ENCODE data around the gene ANGPTL2. TPM values are rescaled to one million over a fixed set of nuclear protein-coding genes. Genes with fewer than 3 reads are reported as not detected.

The ANGPTL2 gene
- total and polyA plus RNA-seq, 12 donors, result 16.2 to 73.5 (median 42.9) TPM

- peak in 1 of 8 donors; percentile 21 for ATAC-seq
- peaks cover 7 to 71% (median 32%) of the 10 kb centered on the region in 9 donors for H3K4me1 ChIP-seq
- no peaks in the 10 kb centered on the region for H3K27me3 ChIP-seq
- H3K9me3 ChIP-seq, result no peaks in the 10 kb centered on the region
- H3K4me3 ChIP-seq, result no peak overlapping the region
- intact Hi-C loops (cut with DNase I), result loop anchor here in 1 of 10 donors (5.0 kb wide), 1 partner anchor 45 kb away; the partner anchor contains the start of gene ANGPTL2
- H3K36me3 ChIP-seq, result no peaks in the 10 kb centered on the region
- 63 to 78% methylated on average over 2 of the region's 2 CpGs for WGBS, 2 donors
- DNase-seq, result no peak
- peak overlapping the region in 5 of 10 donors; percentile 17 to 56 (median 30) for H3K27ac ChIP-seq
- TF ChIP-seq, protein P1, sequence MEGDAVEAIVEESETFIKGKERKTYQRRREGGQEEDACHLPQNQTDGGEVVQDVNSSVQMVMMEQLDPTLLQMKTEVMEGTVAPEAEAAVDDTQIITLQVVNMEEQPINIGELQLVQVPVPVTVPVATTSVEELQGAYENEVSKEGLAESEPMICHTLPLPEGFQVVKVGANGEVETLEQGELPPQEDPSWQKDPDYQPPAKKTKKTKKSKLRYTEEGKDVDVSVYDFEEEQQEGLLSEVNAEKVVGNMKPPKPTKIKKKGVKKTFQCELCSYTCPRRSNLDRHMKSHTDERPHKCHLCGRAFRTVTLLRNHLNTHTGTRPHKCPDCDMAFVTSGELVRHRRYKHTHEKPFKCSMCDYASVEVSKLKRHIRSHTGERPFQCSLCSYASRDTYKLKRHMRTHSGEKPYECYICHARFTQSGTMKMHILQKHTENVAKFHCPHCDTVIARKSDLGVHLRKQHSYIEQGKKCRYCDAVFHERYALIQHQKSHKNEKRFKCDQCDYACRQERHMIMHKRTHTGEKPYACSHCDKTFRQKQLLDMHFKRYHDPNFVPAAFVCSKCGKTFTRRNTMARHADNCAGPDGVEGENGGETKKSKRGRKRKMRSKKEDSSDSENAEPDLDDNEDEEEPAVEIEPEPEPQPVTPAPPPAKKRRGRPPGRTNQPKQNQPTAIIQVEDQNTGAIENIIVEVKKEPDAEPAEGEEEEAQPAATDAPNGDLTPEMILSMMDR (IDR thresholded peaks at IDR 0.05), result no peak
These were observed 44.8 kb downstream of the ANGPTL2 start for GRCh38 chr9:127077644-127077946.

DNA sequence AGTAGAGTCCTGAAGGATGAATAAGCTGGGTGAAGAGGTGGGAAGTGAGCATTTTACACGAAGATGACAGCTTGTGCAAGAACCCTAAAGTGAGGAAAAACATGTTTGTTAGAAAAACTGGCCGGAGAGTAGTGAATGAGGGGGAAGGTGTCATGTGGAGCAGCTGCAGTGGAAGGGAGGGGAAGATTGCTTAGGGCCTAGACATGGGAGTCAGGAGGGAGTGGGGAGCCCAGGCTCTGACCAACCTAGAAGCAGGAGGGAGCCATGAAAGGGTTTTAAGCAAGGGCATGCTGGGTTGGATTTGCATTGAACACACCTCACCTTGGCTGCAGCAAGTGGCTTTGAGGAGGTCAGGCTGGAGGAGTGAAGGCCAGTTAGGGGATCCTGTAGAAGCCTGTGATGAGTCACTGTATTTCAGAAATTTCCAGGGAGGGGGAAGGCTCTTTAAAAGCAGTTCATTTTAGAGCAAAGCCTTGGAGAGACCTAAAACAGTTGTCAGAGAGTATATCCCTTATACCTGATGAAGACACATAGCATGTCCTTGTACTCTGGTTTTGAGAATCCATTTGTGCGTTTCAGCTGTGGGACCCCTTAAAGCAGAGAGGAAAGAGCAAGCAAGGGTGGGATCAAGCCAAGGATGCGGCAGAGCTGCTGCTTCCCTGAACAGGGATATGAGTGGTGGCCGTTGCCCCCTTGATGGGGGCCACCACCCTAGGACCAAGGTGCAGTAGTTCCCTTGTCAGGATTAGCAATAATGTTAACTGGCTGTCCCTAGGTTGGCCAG lies 45.4 kb downstream of the ANGPTL2 start:
- DNase-seq, result no peak
- no peak for ATAC-seq
- TF ChIP-seq, protein P1 (IDR thresholded peaks at IDR 0.05), result no peak
- Histone ChIP-seq H3K27me3 (no peaks in the 10 kb centered on the region), H3K27ac (peak overlapping the region in 4 of 10 donors; percentile 30 to 56 (median 40)), H3K4me1 (peaks cover 7 to 65% (median 32%) of the 10 kb centered on the region in 9 donors), H3K36me3 (no peaks in the 10 kb centered on the region), H3K9me3 (peaks cover 0 to 3% (median 0%) of the 10 kb centered on the region in 11 donors), H3K4me3 (no peak overlapping the region)
- 82 to 84% methylated on average over 5 of the region's 5 CpGs for WGBS, 2 donors
- intact Hi-C loops (cut with DNase I), result loop anchor here in 1 of 10 donors (5.0 kb wide), 1 partner anchor 45 kb away; the partner anchor contains the start of gene ANGPTL2

DNA sequence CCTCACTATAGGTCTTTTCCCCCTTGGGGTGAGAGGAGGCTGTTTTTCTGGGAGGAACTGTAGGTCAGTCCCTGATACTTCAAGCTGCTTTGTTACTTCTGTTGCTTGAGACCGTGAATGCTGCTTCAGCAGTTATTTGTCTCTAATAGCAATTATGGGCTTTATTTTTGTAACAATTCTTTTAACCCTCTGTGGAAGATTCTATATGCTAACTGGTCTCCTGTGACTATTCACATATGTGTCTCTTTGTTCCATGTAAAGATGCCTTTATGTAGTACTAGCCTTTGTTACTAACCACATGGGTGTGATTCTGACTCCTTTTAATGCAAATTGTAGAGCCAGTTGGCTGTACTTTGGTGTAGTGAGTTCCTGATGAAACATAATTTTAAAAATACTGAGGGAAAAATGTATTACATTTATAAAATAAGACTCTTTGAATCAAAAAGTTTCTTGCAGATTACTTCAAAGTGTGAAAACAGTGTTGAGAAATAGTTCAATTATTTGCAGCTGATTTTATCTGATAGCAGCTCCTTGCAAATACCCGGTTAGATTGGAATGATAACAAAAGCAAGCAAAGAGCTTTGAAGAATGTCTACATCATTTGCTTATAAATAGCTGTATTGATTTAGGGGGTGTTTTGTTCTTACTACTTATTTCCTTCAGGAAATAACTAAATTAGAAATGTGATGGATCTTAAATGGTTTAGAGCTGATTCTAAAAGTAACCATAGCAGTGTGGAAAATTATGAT lies 46.6 kb downstream of the ANGPTL2 start:
- Histone ChIP-seq H3K36me3 (peaks cover 0 to 9% (median 0%) of the 10 kb centered on the region in 9 donors), H3K4me3 (no peak overlapping the region), H3K4me1 (peaks cover 7 to 58% (median 32%) of the 10 kb centered on the region in 9 donors), H3K27me3 (no peaks in the 10 kb centered on the region), H3K27ac (peak overlapping the region in 5 of 10 donors; percentile 30 to 68 (median 60)), H3K9me3 (peaks cover 0 to 13% (median 0%) of the 10 kb centered on the region in 11 donors)
- WGBS, 2 donors, result 52 to 60% methylated on average over 2 of the region's 2 CpGs
- DNase-seq, result no peak
- intact Hi-C loops (cut with DNase I), result loop anchor here in 1 of 10 donors (5.0 kb wide), 1 partner anchor 47 kb away; the partner anchor contains the start of gene ANGPTL2
- ATAC-seq, result no peak
- TF ChIP-seq, protein P1 (IDR thresholded peaks at IDR 0.05), result no peak

Measured in heart right ventricle (tissue), 16 donors.